CD4-positive, alpha-beta T cell treated with Interleukin-21 for 1 hour (primary cell): Measurements from ENCODE around the gene LRRC52.

Experiments used
- DNase-seq: peaks from one replicate; pipeline ENCODE4 v3.0.0-alpha.2; 2020

Gene LRRC52, protein sequence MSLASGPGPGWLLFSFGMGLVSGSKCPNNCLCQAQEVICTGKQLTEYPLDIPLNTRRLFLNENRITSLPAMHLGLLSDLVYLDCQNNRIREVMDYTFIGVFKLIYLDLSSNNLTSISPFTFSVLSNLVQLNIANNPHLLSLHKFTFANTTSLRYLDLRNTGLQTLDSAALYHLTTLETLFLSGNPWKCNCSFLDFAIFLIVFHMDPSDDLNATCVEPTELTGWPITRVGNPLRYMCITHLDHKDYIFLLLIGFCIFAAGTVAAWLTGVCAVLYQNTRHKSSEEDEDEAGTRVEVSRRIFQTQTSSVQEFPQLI

DNA sequence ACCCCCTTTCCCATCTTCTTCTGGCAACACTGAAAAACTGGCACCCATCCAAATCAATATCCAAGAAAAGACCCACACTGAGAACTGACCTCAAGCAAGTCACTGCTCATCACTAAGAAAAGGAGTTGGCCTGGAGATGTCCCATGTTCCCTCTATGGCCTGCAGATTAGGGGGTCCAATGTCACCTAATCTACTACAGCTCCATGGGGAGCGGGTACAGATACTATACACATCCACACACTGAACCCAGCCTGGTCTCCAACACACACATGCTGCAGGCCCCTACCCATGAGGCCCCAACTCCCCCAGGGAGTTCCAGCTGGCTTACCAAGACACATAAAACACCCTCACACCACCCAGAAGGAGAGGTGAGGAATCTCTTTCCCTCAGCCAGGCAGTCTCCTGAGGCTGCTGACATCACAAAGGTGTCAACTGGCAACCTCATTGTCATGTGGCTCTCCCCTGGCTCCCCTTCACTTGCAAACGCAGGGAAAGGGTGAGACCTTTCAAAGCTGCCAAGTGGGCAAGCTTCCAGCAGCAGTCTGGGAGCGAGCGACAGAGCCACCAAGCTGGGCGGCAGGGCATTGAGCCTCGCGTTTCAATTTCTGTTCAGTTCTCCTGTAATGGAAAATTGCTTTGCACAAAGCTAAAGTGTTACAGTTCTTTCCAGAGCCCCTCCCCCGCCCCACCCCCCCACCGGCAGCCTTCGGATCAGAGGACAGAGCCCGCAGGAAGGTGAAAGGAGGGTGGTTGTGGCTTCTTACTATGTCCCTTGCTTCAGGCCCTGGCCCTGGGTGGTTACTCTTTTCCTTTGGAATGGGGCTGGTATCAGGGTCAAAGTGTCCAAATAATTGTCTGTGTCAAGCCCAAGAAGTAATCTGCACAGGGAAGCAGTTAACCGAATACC, at the start of gene LRRC52:
TSS of gene LRRC52 (plus strand) at position 469 of the 907 bp plus-strand sequence. CDS start at position 766, 297 bp downstream.
- no peak for DNase-seq

DNA sequence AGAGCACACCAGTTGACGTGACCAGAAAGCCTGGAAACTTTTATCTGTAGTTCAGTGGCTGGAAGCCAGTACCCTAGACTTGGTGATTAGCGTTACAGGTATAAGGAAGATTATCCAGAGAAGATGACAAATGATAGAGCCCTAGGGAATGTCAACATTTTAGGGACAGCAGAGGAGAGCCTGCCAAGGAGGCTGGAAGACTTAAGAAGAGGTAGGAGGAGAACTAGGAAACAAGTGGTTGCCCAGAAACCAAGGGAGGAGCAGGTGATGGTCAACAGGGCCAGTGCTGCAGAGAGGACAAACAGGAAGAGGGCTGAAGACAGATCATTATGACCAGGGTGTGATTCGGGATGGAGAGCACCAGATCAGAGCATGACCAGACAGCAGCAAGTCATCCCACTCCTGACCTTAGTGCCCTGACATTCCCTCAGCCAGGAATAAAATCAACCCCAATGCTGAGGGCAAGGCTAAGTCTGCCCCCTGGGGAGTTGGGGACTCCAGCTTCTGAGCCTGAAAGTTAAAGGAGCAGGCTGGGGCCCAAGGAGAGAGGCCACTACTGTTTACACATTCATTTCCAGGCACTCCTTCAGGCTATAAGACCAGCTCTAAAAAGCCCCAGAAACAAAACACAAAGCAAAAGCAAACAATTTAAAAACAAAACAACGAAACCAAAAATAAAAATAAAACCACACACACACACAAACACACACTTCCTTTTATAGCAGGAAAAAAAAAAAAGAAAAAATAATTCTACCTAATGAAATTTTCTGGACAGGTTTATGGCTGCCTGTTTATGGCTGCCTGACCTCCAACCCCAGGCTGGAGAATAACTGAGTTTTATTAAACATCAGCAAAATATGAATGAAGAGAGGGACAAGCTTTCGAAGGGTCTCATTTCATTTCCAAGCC, 48.6 kb upstream of the LRRC52 start:
- no peak for DNase-seq

DNA sequence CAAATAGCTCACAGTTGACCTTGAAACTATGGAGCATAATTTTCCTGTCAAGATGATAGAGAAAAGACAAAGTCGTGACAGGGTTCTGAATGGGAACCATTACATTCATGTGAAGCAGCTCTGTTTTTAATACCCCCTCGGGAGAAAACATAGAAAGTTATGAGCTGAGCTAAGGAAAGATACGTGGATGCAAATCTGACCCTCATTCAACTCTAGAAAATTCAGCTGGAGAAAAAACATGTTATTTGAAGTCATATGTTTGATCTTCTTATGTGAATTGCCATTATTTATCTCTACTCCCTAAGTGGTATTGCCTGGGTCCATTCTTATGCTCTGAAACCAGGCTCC, 48.0 kb upstream of the LRRC52 start:
- DNase-seq = no peak

DNA sequence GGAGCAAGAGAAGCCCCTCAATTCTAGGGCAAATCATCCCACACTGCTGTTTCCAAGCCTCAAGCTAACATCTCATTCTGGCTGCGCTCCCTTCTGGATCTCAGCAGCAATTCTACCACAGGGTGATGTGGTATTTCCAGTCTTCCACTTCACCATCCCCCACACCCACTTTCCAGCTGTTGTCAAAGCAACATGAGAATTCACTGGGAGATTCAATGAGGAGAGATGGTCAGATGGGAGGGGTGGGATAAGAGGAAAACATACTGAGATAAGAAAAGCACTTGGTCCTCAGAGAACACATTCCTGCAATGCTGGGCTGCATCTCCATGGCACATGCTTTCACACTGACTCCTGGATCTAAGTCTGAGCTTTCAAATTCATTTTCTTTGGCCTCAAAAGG, 47.3 kb upstream of the LRRC52 start:
- DNase-seq = no peak

DNA sequence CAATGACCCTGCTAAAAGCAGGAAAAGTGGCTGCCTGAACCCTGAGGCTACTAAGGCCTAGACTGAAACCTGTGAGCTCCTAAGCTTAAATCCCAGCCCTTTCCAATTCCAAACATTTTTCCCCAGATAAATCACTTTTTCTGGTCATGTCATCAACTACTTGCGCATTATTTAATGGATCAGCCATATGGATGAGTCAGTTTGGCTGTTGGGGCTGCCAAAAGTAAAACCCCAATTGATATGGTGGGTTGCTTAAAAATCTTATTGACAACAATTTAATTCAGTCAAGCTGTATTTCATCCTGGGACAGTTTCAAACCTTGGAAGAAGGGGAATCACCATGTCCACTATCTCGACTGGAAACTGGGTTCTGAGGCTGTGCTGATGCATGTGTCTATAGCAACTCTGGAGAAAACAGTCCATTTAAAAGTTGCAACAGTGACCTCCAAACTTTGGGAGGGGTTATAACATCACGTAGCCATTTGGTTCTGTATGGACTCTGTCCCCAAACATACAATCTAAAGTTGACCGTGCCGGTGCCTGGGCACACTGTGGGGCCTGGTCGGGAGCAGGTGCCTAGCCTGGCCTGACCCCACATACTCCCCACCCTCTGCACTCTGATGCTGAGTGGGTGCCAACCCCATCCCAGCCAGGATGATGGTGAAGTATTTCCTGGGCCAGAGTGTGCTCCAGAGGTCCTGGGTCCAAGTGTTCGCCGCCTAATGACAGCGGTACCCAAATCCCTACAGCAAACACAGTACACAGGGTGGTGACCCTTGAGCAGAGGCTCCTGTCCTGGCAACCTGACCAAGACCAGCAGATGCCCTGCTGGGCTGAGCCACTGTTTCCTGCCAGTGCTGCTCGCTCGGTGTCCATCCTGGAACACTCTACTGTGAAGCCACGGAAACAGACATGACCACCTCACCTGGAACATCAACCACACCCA, 46.5 kb upstream of the LRRC52 start:
- DNase-seq = no peak

DNA sequence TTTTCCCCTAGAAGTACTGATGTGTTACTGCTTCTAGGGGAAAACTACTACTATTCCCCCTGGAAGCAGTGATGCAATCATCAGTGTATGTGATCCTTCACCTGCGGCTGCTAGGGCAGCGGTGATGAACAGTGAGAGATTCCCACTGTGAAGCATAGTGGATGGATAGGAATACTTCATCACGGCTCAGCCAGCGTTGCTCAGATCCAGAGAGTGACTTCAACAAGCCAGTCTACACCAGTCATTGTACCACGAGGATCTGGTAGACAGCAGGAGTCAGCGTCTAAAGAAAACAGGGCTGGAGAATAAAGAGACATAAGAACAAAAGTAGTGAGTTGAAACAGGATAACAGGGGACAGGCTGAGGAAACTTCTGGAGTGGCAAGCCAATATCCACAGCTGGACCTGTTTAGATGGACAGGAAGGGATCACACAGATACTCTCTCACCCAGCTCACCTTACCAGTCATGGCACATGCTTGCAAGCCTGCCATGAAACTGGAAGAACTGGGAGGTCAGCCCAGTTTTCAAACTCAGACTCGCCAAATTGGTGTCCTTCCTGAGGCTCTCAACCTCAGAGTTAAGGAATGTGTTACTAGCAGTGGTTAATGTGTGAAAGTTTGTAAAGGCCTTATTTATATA, 42.4 kb upstream of the LRRC52 start:
- no peak for DNase-seq

DNA sequence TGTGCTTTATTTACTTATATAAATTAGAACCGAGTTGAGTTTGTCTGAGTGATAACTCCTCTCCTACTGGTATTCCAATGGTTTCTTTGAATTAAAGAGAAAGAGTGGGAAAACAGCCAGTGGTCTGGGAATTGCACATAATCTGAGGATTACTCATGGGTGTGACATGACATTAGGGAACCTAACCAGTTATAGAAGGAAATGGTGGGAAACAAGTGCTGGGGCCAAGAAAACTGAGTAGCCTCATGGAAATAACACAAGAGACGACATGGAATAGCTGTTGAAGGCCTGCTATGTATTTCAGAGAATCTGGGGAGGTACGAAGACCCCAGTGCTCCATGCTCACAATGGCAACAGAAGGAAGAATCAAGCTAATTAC, 41.8 kb upstream of the LRRC52 start:
- DNase-seq = no peak

DNA sequence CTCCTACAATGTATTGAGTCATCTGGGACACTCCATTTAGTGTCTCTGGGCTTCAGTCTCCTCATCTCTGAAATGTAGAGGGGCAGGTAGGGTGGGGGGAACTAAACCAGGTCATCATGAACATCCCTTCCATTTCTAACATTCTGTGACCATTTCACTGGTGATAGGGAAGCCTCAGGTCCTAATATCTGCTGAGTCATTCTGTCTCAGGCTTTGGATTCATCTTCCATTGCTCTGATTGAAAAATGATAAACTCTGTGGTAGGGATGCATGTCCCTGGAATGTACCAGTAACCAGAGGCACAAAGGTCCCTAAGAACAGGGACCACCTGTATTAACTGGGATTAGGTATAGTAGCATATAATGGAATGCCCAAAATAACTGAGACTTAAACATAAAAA, 36.2 kb upstream of the LRRC52 start:
- no peak for DNase-seq

DNA sequence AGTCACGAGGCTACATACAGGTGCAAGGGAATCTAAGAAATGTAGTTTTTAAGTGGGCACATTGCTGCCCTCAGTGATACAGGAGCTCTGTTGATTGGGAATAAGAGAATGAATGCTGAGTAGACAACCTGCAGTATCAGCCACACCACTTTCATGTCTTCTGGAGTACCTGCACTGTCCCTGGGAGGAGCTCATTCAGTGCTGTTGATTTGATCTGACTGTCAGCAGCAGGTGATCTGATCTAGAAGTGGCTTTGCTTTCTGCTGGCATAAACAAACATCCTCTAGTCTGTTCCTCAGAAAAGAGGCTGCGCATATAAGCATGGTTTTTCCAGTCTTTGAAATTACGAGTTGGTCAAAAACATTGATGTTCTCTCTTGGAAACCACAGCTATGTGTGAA, 35.5 kb upstream of the LRRC52 start:
- no peak for DNase-seq

DNA sequence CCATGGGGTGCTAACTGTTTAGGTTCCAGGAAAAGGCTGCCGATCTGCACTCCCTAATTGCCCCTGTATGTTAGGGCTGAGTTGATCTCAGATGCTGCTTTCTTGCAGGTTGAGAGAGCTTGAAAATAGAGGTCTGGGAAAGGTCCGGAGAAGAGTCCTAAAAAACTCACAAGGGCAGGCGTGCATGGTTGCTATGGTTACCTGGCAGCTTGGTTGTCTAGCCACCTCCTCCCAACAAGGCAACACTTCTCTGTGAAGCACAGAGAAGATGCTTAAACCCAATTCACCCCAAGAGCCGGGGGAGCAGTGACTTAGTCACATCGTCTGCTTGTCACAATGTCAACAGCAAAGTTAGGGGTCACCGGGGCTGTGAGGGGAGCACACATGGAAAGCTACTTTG, 31.0 kb upstream of the LRRC52 start:
- DNase-seq = no peak

DNA sequence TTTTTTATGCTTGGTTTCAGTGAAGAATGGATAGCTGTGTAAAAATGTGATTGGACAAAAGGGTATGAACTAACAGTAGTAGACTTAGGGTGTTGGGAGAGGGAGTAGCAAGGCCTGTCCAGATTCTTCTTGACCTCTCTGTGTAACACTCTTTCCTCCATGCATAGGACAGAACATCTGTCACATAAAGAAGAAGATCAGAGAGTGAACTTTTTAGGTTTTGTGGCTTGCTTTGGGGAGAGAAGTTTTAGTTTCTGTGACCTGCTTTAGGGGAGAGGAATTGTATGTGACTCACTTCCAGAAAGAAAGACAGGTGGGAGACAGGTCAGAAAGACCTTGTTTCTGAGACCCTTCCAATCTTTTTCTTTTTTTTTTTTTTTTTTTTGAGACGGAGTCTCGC, 27.3 kb upstream of the LRRC52 start:
- no peak for DNase-seq

DNA sequence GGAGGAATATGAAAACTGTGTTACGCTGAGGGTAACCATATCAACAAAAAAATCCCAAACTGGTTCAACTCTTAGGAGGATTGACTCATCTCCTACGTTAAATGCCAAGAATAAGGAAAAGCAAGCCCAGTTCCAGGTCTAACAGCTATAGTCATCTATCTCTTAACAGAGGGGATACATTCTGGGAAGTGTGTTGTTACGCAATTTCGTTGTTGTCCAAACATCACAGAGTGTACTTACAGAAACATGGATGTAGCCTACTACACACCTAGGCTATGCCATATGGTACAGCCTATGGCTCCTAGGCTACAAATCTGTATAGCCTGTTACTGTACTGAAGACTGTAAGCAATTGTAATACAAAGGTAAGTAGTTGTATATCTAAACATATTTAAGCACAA, 23.2 kb upstream of the LRRC52 start:
- DNase-seq = no peak

DNA sequence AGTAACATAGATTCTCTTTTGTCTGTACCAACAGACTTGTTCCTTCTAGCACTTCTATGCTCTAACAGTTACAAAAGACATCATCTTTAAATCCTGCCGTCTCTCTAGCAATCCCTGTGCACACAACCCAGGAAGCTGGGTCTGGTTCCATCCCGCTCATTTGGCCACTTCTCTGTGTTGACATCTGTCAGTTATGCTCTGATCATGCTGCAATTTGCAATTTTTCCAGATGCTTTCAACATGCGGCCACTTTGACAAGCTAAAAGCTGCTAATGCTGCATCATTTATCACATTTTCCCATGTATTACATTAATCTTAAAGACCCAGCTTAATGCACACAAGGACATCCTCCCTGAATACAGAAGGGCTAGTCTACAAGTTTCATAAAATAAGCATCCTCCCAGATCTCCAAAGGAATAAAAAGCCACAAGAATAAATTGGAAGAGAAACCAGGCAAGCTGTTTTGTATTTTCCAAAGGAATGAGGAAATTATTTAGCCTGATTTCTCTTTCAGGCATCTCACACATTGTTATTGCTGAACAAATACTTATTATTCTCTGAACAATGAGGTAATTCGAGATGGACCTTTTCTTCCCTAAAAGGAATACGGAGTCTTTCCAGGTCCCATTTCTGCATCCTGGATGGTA, 19.0 kb upstream of the LRRC52 start:
- no peak for DNase-seq

DNA sequence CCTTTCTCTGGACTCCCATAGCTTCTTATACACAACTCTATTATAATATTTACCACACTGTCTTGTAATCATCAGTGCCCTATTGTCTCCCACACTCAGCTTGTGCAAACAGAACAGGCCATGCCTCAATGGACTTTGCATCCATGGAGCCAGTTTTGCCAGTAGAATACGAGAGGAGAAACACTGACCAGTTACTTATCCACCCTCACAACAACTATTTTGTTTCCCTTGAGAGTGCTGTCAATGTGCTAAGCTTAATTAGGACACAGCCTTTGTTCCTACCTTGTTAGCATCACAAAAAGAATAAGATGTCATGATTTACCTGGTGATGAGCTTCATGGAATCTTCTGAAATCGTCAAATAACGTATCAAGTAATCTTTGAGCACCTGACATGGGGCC, 18.1 kb upstream of the LRRC52 start:
- no peak for DNase-seq

DNA sequence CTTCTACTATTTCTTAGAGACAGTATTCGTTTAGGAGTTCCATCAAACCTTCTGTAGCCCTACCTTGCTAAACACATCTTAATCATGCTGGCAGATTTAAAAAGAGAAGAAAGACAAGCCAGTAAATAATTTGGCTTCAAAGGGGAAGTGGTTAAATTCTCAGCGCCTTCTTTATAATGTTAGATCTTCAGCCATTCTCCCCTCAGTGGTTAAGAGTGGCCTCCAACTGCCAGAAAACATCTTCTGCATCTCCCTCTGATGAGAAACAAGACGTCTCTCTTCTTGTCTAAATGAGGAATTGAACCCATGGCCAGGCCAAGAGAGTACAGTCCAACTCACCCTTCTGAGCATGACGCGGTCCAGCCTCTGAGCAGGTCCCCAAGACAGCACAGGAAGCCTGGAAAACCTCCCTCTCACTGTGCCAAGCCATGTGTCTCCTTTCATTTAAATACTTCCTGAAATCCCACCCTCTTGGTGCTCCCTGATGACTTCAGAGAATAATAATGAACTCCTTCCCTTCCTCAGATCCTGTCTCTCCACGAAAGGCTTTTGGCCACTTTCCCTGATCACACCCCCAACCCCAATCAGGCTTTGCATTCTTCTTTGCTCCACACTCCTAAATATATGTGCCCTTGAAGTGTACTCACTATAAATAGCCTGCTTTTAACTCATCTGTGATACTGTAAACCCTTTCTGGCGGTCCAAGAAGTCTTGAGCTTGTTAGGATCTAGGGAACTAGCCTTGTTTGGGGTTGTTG, 16.4 kb upstream of the LRRC52 start:
- no peak for DNase-seq

DNA sequence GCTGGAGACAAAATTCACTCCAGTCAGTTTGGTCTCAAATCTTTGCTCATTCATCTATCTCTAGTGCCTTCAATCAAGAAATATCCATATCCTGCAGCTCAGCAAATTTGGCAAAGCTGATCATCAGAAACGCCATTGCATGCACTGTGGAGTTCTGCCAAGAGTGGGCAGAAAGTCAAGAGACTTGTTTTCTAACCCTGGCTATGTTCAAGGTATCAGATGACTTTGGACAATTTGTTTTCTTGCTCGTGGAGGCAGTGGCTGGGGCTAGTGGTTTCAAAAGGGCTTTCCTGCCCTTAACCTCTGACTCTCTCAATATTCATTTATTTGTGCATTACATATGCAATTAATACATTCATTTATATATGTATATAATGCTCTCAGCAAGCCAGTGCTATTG, 12.8 kb upstream of the LRRC52 start:
- DNase-seq = no peak

DNA sequence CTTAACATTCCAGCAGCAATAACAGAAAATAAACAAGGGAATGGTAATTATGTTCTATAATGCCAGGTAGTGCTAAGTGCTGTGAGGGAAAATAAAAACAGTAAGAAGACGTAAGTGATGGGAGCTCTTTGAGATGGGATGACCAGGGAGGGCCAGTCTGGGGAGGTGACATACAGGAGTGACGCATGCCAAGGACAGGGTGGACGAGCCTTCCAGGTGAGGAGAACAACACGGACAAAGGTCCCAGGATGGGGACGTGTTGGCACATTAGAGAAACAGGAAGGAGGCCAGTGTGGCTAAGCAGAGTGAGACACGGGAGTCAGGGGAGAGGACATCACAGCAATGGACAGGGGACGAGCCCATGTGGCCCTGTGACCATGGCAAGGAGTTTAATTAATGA, 11.7 kb upstream of the LRRC52 start:
- DNase-seq = no peak

DNA sequence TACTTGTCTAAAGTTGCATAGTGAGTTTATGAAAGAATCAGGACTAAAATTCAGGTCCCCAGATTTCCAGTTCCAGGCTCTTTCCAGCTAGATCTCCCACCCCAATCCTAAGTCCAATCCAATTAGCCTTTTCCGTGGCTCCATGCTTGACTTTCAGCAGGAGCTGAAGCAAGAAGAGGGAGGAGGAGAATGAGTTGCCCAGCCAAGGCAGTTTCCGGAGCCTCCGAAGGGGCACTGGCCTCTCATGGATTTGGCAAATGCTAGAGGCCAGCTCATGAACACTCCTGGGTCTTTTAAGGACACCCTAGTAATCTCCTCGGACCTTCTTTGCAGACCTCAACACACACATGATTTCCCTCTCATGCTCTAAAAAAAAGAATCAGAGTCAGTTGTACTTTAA, 10.5 kb upstream of the LRRC52 start:
- DNase-seq = no peak

DNA sequence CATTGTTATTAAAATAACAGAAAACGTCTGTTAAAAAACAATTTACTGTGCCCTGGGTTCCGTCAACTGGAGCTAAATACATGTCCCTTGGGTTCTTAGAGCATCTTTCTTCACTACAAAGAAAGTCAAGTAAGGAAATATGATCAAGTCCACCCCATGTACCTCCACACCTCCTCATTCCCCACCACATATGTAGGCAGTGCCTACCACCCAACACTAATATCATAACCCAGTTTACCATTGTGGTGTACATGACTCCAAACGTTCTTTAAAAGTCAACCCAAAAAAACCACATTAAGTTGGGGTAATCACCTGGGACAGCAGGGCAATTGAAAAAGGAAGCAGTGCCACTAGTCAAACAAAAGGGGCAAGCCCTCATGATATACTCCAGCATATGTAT, 7.8 kb upstream of the LRRC52 start:
- DNase-seq = no peak

DNA sequence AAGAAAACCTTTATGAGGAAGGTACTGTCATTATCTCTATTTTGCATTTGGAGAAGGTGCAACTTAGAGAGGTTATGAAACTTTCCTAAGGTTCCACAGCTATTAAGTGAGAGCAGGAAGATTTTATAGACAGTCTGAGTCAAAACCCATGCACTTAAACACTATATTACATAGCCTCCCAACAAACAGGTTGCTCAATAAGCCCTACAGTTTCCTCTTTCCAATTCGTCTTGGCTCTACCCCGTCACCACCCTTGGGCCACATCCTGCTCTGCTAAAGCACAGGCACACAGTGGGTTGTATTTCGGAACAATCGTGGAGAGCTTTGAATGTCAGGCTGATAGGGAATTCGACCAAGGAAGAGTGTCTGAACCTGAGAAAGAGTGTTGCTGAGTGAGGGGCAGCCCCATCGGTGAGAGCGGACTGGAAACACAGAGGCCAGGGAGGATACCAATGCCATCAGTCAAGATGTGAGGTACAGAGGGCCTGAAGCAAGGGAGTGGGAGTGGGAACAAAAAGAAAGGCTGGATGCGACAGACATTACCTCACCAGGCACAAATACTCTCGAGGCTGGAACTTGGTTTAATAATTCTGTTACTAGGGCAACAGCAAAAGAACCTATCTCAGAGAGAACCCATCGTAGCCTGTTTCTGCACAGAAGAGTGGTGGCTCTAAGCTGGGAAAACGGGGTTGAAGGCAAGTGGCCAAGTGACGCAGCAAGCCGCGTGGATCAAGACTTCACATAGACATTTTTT, 6.3 kb upstream of the LRRC52 start:
- no peak for DNase-seq
